ENCODE data around the gene UBAC2.

UBAC2 gene

DNA sequence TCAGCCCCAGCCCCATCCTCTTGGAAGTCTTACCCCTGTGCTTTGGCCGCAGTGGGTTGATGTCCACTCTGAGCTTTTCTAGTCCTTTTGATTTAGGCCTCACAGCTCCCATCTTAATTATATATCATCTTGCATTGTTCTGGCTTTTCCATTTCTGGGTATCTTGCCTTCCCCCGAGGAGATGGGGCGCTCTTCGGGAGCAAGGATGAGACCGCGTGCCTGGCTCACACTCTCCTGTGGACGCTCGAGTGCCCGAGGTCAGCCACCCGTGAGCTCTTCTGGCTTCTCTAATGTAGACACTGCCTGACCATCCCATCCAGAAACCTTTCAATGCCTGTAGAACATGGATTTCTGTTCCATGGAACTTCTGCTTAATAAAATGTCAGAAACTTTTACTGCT, 160.0 kb downstream of the UBAC2 start:
- no peak for DNase-seq (ENCODE audit: low spot score)

DNA sequence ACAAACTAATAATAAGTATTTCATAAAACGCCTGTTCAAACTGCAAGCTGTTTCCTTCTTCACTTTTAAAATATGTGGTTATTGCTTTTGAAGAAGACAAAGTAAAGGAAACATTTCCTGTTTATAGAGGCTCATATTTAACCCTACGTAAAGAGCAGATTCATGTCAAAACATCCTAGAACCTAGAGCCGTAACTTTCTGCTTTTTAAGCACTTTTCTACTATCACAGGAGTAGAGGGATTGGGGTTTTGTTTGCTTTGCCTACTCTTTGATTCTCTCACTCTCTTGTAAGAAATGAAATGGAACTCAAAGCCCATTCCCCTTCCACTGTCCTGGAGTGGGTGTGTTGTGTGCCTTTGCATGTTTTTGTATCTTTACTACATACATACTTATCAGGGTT, 160.5 kb downstream of the UBAC2 start:
- no peak for DNase-seq (ENCODE audit: low spot score)

DNA sequence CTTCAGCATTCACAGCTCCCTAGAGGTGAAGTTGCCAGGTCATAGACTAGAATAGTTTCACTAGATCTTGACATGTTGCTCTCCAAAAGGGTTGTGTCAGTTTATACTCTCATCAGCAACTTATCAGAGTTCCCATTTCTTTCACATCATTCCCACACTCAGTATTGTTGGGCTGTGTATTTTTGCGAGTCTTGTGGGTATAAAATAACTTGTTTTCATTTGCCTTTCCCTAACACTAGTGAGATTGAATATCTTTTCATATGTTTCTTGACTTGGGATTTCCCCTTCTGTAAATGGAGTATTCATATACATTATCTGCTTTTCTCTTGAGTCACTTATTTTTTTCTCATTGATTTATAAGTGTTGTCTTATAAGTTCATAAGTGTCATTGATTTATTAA, 161.7 kb downstream of the UBAC2 start:
- no peak for DNase-seq (ENCODE audit: low spot score)

DNA sequence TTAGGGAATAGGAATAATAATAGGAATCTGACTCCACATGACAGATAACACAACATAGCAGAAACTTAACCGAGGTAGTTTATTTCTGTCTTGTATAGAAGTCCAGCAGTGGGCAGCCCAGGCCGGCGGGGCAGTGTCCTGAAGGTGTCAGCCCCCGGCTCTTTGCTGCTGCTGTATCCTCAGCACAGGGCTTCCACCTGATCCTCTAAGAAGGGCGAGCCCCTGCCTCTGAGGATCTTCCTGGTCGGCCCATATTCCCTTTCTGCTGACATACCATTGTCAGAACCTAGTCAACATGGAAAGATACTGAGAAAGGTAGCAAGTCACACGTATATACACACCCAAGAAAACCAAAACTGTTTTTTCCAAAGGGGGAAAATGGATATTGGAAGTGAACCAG, 162.7 kb downstream of the UBAC2 start:
- no peak for DNase-seq (ENCODE audit: low spot score)

DNA sequence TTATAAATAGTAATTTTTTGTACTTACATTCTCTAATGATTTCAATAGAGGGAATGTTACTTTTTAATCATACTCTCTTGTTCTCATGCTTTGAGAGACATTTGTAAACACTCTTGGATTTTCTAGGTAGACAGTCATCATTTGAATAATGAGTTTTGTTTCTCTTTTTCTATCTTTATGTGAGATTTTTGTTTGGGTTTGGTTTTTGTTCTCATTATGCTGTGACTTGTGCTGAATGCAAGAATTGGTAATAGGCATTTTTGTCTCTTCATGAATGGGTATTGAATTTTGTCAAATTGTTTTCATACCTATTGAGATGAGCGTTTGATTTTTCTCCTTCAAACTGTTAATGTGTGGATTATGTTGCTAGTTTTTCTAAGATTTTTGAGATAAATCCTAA, 163.3 kb downstream of the UBAC2 start:
- no peak for DNase-seq (ENCODE audit: low spot score)

DNA sequence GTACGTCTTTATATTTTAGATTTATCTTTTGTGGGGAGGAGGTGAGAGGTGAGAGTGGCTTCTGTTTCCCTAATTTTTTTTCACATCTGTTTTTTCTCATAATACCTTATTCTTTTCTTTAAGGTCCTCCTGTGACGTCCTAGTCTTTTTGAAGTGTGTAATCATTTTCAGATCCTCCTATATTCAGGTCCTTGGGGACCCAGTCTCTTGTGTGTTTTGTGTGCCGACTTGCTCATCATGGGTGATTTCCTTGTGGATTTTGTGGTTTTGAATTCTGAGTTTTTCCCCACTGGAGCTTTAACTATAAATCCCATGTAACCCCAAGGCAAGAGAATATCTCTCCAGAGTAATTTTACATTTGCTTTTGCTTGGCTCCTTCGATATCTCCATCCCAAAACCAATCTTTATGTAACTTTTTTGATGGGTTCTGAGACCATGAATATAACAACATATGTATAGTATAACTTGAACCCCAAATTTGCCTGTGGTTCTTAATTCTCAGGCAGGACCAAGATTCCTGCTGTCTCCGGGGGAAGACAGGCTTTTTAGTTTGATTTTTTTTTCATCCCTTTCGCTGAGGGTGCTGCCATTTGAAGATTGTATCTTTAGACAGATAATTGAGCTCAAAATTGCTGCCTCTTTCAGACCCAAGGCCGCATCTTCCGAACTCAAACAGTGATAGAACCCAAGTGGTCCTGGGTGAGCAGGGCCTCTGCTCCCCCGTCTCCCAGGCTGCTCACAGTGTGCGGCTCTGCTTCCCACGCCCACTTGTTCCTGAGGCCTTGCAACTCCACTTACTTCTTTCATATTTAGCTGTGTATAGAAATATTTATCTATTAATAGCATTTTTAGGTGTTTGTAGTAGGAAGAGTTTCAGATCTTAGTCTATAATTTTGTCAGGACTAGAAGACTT, 165.7 kb downstream of the UBAC2 start:
- DNase-seq (ENCODE audit: low spot score), result no peak

DNA sequence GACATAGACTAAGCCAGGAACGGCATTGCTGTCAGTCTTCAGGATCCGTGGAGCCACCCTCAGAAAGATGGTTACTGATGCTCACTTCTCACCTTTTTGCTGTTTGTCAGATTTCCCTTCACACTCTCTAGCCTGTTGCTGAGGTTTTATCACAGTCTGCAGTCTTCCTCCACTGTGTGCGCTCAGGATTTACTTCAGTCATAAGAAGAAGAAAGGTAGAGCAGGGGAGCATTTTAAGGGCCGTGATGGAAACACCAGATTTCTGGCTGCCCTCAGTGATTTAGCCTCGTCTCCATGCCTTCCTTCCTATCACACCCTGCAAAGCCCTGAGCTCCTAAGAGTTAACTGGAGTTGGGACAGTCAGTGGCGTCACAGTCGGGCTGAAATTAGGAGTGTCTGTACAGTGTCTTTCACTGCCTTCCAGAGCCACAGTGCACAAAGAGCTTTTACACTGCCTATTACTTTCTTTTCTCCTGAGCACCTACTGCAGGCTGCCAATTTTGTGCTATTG, 166.5 kb downstream of the UBAC2 start:
- DNase-seq (ENCODE audit: low spot score), result no peak

DNA sequence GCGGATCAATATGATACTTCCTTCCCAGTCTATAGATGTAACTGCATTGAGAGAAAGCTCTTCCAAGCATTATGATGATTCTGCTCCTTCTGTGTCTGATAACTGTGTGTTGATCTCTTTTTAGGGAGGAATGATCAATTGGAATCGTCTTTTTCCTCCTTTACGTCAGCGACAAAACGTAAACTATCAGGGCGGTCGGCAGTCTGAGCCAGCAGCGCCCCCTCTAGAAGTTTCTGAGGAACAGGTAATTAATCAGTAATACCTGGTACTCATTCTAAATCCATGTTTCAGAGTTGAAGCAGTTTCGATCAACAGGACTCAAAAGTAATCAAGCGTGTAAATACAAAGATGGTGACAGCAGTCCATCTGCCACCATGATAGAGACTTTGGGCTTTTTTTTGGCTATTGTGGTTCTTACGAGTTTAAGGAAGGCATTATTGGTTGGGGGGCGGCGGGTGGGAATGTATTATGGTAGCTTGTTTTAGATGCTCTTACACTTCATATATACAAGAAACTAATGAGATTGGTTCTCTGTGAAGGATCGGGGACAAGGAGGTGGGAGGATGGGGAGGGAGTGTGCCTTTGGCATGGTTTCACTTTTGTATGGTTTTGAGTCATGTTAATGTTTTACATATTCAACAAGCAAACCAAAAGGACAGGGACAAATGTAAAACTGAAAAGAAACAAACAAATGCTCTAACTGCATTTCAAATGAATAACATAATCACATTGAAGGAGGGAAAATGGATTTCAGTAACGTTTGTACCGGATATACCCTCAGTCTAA, 167.2 kb downstream of the UBAC2 start:
- DNase-seq (ENCODE audit: low spot score), result no peak

DNA sequence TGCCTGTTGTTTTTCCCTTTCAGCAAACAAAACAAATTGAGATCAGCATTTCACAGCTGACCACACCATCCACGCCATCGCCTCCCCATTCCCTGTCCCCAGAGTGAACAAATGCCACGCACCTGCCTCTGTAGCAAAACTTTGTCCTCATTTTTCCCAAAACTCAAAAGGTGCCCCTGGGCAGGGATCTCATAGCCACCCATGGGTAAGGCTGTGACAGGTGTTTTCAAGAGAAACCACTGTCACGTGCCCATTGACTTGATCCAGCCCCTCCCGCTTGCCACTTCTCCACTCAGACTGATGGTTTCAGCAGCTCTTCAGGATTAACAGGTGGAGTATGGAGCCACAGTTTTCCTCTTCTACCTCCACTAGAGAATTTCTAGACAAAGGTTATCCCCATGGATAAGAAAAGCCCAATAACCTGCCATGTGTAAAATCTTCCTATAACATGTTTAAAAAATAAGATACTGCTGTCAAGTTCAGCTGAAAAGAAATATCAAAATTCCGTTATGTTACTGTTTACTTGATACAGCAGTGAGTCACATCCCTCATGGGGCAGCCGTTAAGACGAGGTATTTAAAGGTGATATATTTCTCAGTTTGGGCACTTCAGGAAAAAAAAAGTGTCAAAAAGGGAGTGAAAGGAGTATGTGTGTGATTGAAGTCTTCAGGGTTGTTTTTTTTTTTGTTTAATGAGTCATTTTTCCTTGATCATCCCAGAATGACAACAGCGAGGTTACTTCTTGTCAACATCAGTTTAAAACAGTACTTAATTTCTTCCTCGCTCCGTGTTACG, 170.0 kb downstream of the UBAC2 start:
- DNase-seq (ENCODE audit: low spot score), result no peak

DNA sequence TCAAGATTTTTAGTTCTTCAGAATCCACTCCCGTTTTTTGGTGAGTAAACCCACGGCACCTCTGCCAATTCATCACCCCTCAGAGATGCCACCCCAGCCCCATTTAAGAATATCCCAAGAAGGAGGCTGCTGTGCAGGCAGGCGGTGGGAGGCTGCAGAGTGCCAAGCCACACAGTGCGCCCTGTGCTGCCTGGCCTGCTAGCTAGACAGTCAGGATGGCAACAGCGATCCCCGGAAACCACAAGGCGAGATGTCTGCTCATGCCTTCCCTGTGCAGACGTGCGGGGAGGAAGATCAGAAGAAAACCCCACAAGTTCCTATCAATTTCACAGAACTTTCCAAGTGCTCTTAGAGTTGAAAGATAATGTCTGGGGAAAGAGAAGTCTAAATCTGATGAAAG, 171.3 kb downstream of the UBAC2 start:
- no peak for DNase-seq (ENCODE audit: low spot score)

DNA sequence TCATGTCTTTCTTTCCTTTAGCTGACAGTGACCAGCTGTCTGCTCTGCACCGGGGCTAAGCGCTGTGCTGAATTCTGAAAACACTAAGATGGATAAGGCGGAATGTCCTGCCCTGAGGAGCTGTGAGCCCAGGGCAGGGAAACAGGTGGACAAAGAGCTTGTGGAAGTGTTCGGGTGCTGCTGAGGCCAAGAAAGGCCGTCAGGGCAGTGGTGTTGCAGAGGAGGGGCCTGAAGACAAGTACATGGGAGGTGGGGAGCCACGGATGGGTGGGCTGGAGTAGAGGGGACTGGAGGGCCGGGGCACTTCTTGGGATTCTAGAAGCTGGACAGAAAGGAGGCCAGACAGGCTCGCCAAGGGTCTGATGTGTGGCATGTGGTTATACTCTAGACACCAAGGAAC, 172.8 kb downstream of the UBAC2 start:
- DNase-seq (ENCODE audit: low spot score), result no peak

DNA sequence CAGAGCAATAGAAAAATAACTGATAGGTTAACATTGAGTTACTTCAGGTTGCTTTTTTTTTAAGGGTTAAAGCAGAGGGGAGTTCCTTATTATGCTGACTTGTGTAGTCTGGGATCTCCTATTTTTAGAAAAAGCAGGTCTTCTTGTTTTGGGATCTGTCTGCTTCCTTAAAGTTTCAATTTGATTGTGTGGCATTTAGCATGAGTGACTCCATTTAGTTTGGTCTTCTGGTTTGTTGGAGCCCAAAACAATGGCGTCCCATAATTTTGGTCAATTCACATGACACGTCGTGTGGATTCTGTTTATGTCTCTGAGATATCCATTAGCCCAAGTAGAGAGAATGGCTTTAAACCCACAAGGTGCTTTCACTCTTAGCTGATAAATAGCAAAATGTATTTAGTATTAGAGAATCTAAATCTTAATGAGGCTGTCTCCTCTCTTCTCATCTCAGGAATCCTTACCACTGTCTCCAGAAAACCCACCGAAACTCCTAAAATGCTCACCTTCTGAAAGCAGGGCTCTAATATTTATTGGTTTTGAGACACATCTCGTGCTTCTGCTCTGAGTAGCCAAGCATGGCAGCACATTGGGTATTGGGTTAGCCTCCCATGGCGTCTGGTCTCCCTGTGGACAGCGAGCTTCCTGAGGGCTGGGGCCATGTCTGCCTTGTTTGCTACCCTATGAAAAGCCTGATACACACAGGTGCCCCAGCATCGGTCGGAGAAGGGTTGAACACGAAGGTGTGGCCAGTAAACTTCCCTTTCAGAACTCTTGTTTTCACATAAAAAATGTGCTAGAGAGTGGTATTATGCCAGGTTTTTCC, 173.7 kb downstream of the UBAC2 start:
- no peak for DNase-seq (ENCODE audit: low spot score)

DNA sequence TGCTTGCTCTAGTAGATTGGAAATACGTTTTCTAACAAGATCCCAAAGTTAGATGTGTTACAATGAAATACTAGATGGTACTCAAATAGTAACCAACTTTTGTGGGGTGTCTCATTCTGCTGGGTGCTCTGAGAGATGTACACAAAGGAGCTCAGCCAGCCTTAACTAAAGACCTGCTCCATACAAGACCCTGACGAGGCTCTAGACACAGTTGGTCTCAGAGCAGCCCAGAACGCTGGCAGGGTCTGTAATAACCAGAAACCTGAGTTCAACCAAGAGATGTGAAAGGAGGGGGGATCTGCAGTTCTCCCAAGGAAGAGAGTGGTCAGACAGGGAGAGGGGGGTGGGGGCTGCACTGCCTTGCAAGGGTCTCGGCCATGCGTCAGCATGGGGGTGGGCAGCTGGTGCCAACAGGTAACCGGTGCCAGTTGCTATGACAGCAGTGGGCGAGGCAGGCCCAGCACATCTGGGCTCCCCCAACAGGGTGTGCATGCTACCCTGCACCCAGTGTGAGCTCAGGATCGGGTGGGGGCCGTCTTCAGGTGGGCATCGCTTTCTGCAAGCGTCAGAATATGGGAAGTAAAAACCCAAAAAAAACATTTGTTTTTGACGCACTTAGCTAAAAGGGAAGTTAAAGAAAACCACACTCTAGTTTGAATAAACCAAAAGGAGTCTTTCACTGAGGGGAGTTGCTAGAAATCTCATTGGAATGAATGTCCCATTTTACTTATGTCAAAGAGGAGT, 174.5 kb downstream of the UBAC2 start:
- DNase-seq (ENCODE audit: low spot score), result no peak

DNA sequence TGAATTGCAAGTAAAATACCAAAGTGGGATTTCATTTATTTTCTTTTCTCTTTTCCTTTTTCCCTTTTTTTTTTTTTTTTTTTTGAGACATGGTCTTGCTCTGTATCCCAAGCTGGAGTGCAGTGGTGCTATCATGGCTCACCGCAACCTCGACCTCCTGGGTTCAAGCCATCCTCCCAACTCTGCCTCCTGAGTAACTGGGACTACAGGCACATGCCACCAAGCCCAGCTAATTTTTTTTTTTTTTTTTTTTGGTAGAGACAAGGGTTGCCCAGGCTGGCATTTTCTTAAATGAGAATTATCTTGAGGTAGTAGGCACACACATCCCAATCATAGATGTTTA, 175.1 kb downstream of the UBAC2 start:
- DNase-seq (ENCODE audit: low spot score), result no peak

DNA sequence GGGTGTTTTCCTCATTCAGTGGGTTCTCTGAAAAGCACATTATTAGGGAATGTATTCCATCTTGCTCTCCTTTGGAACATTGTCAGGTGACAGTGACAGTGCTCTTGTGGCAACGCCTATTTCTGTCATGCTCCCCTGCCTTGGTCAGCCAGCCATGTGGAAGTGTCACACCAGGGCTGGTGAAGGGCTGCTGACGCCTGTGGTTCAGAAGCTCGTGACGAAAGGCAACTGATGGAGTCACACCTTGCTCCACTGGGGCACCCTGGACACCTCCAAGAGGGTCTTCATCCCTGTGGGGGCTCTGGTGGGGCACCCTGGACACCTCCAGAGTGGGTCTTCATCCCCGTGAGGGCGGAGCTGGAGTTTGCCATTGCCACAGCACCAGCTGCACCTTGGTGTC, 175.5 kb downstream of the UBAC2 start:
- no peak for DNase-seq (ENCODE audit: low spot score)

DNA sequence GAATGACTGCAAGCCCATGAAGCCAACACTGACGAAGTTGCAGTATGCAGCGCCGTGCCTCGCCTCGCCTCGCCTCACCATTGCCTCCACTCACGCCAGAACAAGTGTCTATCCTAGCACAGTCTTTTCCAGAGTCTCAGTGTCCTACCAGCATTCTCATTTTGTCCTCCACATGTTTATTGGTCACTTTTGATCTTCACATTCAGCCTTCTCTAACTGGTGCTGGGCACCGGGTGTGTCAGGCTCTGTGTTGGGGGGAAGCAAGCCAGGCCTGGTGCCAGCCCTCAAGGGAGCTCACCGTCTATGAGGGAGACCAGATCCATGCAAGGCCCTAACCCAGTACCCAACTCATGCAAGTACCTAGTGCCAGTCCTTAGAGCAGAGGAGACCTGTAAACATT, 176.3 kb downstream of the UBAC2 start:
- no peak for DNase-seq (ENCODE audit: low spot score)

DNA sequence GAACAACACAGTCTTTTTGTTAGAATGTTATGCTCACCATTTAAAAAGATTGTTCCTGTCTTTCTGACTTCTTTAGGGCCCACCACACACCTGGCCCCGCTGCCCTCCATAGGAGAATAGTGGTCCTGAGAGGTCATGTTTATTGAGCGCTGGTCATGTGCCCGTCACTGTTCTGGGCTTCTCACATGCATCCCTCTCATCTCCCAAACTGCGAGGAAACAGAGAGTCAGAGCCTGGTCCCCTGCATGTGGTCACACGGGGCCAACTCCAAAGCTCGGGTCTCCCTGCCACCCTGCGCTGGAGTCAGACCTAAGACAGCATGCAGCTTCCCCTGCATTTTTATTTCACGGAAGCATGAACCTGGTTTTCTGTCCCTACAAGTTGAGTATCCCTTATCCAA, 177.0 kb downstream of the UBAC2 start:
- no peak for DNase-seq (ENCODE audit: low spot score)

DNA sequence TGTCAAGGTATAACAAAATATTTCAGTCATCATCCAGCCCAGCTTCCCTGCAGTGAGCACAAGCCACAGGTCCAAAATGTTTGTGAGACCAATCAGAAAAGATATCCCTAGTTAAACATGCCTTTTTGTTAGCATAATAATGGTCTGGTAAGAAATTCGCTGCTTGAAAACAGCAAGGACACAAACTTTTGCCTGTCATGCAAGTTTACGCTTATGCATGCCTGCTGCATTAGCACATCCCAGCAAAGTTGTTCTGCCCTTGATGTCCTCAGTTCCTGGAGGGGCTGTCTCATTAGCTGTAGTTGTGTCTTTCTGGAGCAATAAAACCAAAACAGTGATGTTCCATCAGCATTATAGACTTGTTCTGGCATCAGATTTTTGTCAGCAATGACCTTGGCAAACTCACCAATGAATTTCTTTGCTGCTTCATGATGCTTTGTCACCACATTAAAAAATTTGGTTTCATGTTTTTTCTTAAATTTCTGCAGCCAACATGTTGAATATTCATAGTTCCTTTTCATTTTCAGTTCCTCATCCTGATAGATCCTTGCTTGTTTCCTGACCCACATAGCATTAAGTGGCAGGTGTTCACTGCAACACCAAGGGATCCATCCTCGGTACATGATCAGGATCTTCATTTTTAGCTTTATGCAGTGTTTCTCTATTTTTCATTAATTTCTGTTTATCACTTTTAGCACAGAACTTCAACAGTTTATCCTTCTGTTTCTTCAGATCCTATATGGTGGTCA, 178.5 kb downstream of the UBAC2 start:
- no peak for DNase-seq (ENCODE audit: low spot score)

DNA sequence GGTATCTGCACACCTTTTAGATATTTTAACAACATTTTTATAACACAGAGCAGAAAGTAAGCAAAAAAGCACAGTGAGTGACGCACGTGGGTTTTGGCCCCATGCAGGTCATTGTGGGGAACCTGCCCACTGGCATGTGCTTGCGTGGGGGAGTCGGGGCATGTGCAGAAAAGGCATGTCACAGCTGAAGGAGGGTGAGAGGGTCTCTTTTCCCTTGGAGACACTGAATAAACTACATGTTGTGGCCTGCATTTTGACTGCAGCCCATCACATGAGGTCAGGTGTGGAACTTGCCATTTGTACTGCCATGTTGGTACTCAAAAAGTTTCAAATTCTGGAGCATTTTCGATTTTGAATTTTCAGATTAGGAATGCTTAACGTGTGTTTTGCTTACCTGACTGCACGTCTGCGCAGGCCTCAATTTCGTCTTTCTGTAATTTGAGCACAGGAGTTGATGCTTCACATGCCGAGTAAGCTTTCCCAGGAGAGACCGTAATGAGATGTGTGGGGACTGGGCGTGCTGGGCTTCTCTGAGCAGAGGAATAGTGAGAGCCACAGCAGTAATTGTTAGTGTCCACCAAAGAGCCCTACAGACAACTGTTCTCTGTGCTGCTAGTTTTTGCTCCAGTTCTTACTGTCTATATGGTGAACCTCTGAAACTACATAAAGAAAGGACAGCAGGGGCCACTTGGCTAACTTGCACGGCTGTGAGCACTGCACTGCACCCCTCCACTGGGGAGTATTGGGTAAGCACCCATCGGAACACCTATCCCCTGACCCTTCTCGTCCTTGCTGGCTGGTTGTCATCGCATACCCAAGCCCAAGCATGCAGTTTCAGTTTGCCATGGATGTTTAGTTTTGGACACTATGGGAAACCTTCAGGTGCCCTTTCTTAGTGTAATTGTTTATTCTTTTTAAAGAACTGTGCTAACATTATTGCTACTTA, 179.5 kb downstream of the UBAC2 start:
- no peak for DNase-seq (ENCODE audit: low spot score)

All from AG08395 (cell line).